ENCODE measurements around the gene GRIP1.

GRIP1 gene

DNA sequence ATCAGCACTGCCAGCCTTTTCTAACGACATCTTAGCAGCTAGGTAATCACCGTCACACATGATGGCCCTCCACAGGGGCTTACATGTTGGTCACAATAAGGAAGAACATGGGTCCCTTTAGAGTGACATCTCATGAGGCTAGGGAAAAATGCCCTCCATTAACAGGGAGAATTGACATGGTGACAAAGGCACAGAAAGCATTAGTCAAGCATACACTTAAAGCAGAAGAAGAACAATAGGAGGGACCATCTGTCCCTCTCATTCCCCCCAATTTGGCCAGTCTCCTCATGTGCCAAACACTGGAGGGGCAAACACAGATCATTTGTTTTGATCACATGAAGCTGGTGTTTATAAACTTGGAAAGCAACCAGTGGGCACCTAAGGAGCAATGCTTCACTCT is 78.0 kb downstream of the GRIP1 start:
- DNase-seq (ENCODE audit: low spot score): no peak

- DNase-seq (ENCODE audit: low spot score): no peak
Observed at GRCh38 chr12:66599816-66600215, 79.1 kb downstream of the GRIP1 start.

GRCh38 chr12:66598608-66599007 is 80.3 kb downstream of the GRIP1 start:
- DNase-seq (ENCODE audit: low spot score): no peak

- no peak for DNase-seq (ENCODE audit: low spot score)
Observed at GRCh38 chr12:66598079-66598478, 80.8 kb downstream of the GRIP1 start.

DNA sequence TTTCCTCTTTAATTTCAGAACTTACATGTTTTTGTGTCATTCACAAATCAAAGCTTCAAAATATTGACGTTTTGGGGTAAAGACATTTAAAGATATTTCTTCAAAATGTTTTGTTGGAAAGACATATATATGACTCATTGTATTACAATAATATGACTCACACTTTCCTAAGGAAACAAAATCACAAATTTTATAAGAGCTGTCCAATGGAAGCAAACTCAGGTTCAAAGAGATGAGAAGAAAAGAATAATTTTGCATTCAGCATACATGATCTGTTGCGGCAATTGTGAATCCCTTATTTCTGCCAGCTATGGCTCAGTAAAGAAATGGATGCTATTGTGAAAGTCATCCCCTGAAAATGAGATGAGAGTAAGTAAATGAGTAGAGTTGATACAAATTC is 82.7 kb downstream of the GRIP1 start:
- DNase-seq (ENCODE audit: low spot score): no peak

GRCh38 chr12:66594688-66595087 is 84.2 kb downstream of the GRIP1 start:
- no peak for DNase-seq (ENCODE audit: low spot score)

DNA sequence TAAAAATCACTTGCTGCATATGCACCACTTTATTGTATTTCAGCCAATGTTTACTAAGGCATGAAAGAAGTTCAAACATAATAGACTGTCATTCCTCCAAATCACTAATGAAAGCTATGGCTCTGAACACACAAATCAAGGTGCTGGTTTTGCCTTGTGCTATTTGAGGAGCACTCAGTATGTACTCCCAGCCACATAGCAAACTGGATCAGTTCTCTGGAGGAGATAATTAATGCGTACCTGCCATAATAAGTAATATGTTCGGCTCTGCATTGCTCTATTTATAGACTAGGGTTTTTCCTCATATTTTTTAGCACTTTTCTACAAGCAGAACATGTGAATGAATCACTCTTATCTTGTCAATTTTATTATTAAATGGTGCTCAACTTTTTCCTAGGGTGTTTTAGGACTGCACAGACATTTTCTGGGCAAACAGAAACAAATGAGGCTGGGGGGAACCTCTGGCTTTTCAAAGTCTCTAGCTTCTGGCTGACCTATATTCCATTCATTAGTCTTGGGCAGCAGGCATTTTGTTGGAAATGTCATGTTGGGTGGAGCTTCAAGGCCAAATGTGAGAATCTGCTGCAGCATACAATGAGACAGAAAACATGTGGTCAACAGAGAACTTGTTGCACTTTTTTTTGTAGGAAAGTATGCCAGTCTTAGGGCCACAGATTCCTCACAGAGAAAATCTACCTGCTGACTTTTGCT is 88.4 kb downstream of the GRIP1 start:
- no peak for DNase-seq (ENCODE audit: low spot score)

DNA sequence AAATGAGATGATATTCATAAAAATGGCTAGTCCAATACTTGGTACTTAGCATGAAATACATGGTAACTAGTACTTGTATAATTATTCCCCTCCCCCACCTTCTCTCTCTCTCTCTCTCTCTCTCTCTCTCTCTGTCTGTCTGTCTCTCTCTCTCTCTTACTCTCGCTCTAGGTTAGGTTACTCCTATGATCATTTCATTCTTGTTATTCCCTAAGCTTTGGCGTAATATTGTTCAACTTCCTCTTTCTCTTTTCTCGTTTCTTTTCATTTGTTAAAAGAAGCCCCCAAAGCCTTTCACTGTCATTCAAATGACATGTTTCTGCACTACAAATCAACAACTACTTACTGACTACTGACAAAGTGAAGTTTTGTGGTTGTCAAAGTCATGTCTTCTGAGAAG is 89.8 kb downstream of the GRIP1 start:
- DNase-seq (ENCODE audit: low spot score): no peak

DNA sequence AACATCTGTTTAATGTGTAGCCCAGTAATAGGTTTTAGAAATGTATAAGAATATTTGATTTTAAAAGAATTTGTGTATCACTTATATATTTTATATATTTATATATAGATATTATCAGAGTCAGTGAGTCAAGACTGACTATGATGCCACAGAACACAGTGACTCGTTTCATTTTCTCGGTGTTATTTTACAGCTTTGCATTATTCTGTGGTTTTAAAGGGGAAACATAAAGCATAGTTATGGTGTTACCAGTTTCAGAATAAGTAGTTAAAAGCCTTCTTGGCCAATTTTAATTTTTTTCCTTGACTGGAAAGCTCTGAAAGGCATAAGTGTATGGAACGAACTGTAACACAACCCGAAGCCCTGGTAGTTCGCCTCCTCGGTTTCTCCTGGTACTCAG is 91.0 kb downstream of the GRIP1 start:
- no peak for DNase-seq (ENCODE audit: low spot score)

DNA sequence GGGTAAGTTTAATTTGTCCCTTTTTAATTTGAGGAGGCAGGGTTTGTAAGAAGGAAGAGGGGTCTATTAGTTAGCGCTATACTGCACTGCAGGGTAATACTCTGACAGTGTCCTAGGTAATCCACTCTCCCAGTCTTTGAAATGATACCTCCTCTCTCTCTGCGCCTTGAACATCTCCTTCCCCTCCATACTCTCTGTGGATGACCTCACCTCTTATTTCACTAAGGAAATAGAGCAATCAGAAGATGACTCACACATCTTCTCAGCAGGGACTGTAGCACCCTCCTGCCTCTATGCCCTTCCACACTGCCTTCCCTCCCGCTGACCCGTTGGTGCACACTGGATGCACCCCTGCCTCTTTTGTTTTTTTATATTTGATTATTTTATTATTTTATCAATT is 94.2 kb downstream of the GRIP1 start:
- no peak for DNase-seq (ENCODE audit: low spot score)

GRCh38 chr12:66573605-66574004 is 105.3 kb downstream of the GRIP1 start:
- DNase-seq (ENCODE audit: low spot score): no peak

DNA sequence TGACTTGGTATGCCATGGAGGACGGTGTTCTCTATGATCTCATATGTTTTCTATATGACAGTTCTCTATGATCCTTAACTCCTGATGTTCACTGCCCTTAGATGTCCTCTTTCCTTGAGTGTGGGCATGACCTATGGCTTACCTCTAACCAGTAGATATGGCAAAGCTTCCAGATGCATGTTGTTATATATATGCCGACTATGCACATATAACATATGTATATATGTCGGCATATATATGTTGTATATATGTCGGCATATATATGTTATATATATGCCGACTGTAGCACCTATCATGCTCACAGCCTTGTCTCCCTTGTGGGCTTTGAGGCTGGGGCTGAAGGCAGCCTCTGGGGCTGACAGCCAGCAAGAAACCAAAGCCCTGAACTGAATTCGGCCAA is 106.0 kb downstream of the GRIP1 start:
- no peak for DNase-seq (ENCODE audit: low spot score)

DNA sequence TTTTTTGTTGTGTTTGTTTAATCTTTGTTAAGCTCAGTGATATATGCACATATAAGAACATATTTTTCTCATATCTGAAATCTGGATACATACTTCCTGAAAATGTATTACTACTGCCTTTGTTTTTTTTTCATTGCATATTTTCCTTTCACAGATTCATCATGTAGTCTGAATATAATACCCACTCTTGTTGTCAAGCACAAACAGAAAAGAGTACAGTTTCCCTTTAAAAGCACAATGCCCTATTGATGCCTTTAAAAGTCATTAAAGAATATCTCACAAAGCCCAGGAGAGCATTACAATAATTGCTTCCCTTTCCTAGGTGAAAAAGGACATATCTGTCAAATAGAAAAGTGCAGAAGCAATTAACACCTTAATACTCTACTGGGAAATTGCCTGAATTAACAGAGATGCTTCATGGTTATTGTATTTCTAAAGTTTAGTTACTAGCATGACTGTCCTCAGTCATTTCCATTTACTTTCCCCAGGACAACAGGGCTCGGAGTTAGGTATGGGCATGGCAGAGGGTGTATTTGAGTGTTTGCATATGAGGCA is 107.4 kb downstream of the GRIP1 start:
- DNase-seq (ENCODE audit: low spot score): no peak

DNA sequence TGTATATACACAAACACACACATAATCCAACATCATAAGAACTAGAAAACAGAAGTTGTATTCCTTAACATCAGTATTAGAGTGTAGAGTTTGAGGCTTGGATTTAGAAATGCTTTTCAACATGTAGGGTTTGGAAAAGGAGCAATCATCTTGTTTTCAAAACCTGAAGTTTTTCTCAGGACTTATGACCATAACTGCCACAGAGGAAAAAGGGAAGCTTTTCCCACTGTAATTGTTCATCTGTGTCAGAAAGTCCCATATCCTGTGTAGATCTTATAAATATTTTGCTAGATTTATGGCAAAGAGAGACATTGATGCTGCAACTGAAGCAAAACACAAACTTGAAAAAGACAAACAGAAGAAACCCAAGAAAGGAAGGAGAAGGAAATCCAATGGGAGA is 115.7 kb downstream of the GRIP1 start:
- DNase-seq (ENCODE audit: low spot score): no peak

DNA sequence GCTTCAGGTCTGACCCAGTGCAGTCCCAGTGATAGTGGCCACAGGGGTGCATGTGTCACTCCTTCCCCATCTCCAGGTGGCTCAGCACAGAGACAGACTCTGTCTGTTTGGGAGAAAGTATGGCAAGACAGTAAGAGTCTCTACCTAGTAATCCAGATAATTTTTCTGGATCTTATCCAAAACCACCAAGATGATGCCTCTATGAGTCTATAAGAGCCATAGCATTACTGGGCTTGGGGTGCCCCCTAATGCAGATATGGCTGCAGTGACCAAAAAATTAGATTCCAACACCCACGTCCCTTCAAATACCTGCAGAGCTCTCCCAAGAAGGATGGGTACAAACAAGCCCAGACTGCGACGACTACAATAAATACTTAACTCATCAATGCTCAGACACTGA is 123.8 kb downstream of the GRIP1 start:
- no peak for DNase-seq (ENCODE audit: low spot score)

- no peak for DNase-seq (ENCODE audit: low spot score)
Observed at GRCh38 chr12:66552716-66553115, 126.2 kb downstream of the GRIP1 start.

DNA sequence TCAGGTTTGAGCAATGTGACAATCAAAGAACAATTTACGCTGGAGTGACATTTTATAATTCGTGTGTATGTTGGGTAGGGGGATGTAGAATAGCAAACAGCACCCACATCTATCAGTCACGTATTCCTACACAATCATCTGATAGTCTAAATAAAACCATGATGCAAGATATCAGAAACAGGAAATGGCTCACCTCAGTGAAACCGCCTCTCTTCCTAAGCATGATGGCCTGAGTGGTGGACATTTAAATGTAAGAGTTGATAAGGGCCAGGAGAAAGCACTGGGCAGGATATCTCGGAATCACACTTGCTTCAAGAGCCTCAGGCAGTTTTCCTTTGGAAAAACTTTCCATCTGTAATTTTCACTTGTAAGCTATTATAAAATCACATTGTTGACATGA is 128.2 kb downstream of the GRIP1 start:
- DNase-seq (ENCODE audit: low spot score): no peak

DNA sequence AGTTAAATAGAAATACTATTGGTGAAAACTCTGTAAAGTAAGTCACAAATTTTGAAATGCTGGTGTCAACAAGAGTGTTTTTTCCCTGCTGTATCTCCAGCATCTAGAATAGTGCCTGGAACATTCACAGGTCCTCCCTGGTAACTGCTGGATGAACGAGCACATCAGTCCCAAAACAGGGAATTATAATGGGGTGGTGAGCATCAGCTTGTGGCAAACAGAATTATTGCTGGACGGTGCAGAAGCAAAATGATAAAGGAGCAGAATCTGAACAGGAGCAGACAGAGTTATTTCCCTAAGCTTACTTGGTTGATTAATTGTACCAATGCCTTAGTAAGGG is 129.9 kb downstream of the GRIP1 start:
- DNase-seq (ENCODE audit: low spot score): no peak

- no peak for DNase-seq (ENCODE audit: low spot score)
Observed at GRCh38 chr12:66548338-66549049, 130.4 kb downstream of the GRIP1 start.

- DNase-seq (ENCODE audit: low spot score): no peak
Observed at GRCh38 chr12:66541426-66541825, 137.4 kb downstream of the GRIP1 start.

GRCh38 chr12:66539431-66539830 is 139.4 kb downstream of the GRIP1 start:
- no peak for DNase-seq (ENCODE audit: low spot score)

DNA sequence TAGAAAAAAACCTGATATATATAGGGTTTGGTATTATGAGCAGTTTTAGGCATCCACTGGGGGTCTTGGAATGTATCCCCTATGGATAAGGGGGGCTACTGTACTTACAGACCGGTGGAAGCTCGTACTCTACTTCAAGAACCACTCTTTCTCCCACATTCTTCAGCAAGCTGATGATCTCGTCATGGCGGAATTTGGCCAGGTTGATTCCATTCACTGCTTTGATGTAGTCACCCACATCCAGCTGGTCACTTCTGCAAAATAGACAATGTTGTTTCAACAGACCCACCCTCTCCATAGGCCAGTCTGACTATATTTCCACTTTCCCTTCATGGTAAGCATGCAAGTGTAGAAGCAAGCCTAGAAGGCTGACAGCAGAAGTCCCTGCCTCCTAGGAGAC is 139.9 kb downstream of the GRIP1 start:
- DNase-seq (ENCODE audit: low spot score): no peak

GRCh38 chr12:66537876-66538275 is 141.0 kb downstream of the GRIP1 start:
- no peak for DNase-seq (ENCODE audit: low spot score)

DNA sequence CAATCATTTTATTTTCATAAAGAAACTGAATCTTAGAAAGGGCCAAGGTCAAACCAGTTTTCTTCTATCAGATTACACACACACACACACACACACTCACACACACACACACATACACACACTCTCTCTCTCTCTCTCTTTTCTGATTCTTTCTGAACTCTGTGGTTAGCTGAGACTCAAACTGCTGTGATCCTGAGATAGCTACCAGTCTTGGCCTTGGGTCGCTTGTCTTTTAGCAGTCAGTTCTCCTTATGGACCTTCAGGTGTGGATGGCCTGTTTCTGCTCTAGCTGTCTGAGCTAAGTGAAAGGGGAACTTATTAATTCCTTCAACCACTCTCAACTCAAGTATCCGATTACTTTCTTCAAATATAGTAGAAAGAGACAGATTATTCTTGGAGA is 145.1 kb downstream of the GRIP1 start:
- no peak for DNase-seq (ENCODE audit: low spot score)

Data from ecto neural progenitor cell (in vitro differentiated cells).